Peyer's patch (tissue), 4 donors: Measurements from ENCODE around the gene IRS1.

Experiments
- CTCF ChIP-seq, 6 experiments: fragments of 450-650 bp in 4 of 6; fragments of 200-600 bp in 2 of 6; sonication (generic) in 1 of 6; IDR thresholded peaks; one replicate each; pipeline ENCODE4 v1.5.1; 2017 to 2019; ENCODE audit warnings: antibody characterized with exemption in 6 of 6, mild to moderate bottlenecking in 3 of 6, moderate library complexity in 1 of 6
- POLR2A ChIP-seq, 2 donors: fragments of 450-650 bp; IDR thresholded peaks; one replicate each; pipeline ENCODE4 v1.5.1; 2017; ENCODE audit warnings: antibody characterized with exemption in 2 of 2, mild to moderate bottlenecking in 2 of 2, moderate library complexity in 2 of 2

- TF ChIP-seq CTCF (IDR thresholded peaks at IDR 0.05) (no peak), POLR2A (IDR thresholded peaks at IDR 0.05) (no peak)
These were observed 73.1 kb downstream of the IRS1 start for GRCh38 chr2:226726546-226726945.
